Dendritic cell treated with granulocyte-macrophage colony-stimulating factor and Interleukin-4, amounts not matched to agents 40 ng/mL and 50 ng/mL, for 4 days (primary cell): Measurements from ENCODE around the gene OXSR1.

Source experiments
- H3K27ac Mint-ChIP-seq: one replicate; pipeline ENCODE4 v1.8.0; 2022; ENCODE audit warnings: mild to moderate bottlenecking, mixed read lengths
- H3K27me3 Mint-ChIP-seq: one replicate; pipeline ENCODE4 v1.8.0; 2022; ENCODE audit warnings: mild to moderate bottlenecking, mixed read lengths
- H3K36me3 Mint-ChIP-seq: one replicate; pipeline ENCODE4 v1.8.0; 2022; ENCODE audit warnings: low read depth, mixed read lengths
- H3K4me1 Mint-ChIP-seq: one replicate; pipeline ENCODE4 v1.8.0; 2022; ENCODE audit warnings: low read depth, mixed read lengths
- H3K4me3 Mint-ChIP-seq: one replicate; pipeline ENCODE4 v1.8.0; 2022; ENCODE audit warnings: mild to moderate bottlenecking, moderate library complexity, mixed read lengths
- H3K9me3 Mint-ChIP-seq: one replicate; pipeline ENCODE4 v1.8.0; 2022; ENCODE audit warnings: mixed read lengths
- intact Hi-C: fragments of 100-400 bp; cut with micrococcal nuclease; formaldehyde crosslinking; loops from one replicate; pipeline ENCODE4 v1.15.0; 2022

Gene OXSR1

DNA sequence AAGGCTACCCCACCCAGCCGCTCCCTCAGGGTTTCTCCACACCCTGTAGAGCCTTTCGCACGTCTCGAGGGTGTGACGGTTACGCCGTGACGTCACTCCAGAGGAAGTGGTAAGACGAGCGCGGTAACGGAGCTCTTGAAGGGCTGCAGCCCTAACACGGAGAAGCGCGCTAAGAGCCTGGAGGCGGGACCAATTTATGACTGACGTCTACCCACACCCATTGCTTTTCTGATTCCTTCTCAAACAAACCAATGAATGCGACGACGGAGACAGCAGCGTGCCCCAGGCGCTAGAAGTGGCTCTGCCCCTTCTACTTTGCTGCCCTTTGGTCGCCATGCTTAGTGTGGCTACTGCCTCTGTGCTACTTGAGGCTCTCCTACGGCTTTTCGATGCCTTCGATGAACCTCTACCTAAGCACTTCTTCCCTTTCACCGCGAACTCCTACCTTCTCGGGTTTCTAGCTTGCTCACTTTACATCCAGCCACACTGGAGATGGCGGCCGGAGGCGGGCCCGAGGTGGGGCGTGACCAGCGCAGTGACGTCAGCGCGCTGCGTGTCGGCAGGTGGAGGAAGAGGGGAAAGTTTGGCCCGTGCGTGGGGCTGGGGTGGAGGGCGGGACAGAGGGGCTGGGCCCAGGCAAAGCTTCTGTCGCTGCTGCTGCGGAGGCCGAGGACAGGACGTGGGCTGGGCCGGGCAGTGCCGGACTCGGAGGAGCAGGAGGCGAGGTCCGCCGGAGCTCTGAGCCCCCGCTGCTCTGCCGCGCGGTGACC lies at the start of gene OXSR1:
TSS of gene OXSR1 (plus strand) at position 586 of the 770 bp plus-strand sequence. CDS start 340 bp downstream, outside the sequence.
- Mint-ChIP-seq H3K27ac (peak within 1 kb of the TSS; percentile 96), H3K9me3 (no peaks in the 10 kb centered on the region), H3K4me3 (peak within 1 kb of the TSS; percentile 92), H3K4me1 (peaks cover 50% of the 10 kb centered on the region), H3K27me3 (no peaks in the 10 kb centered on the region), H3K36me3 (peaks cover 24% of the 10 kb centered on the region)
- intact Hi-C loops = loop anchor here (1.0 kb wide), 2 partner anchors 13 to 28 kb away; partner anchors contain the start of gene ACAA1

DNA sequence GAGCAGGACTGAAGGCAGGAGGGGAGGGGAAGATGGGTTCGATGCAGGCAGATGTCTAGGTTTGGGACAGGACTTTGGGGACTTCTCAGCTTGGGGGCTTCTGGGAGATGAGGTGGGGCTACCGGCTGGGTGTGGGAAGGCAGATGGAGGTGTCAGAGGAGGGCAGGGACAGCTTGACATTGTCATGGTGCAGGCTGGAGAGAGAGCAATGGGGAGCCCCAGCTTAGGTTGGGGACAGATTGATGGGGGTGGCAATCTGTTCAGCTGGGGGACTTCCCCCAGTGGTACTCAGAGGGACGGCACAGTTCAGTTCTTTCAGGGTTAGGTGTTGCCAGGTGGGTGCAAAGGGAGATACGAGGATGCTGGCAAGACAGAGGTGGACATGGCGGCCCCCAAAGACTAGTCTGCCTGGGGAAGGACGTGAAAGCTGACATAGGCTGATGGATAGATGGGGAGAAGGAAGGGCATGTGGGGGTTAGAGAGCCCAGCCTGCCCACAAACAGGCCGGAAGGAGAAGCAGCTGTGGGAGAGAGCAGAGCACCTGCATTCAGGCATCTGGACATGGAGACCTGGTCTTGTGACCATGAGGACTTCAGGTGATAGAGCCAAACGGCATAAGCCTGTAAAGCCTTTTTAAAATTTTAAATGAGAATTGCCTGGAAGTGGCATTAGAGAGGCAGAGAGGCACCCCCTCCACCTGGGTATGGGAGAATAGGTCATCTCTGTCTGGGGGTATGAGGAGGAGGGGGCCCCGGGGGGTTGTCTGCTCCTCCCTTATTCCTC lies 49.5 kb upstream of the OXSR1 start:
- peaks cover 27% of the 10 kb centered on the region for H3K36me3 Mint-ChIP-seq
- no peaks in the 10 kb centered on the region for H3K9me3 Mint-ChIP-seq
- H3K27ac Mint-ChIP-seq = no peak overlapping the region
- no peak overlapping the region for H3K4me3 Mint-ChIP-seq
- no peaks in the 10 kb centered on the region for H3K27me3 Mint-ChIP-seq
- peaks cover 2% of the 10 kb centered on the region for H3K4me1 Mint-ChIP-seq
- intact Hi-C loops = loop anchor here (5.0 kb wide), 2 partner anchors 111 to 366 kb away; no protein-coding TSS in a partner anchor

DNA sequence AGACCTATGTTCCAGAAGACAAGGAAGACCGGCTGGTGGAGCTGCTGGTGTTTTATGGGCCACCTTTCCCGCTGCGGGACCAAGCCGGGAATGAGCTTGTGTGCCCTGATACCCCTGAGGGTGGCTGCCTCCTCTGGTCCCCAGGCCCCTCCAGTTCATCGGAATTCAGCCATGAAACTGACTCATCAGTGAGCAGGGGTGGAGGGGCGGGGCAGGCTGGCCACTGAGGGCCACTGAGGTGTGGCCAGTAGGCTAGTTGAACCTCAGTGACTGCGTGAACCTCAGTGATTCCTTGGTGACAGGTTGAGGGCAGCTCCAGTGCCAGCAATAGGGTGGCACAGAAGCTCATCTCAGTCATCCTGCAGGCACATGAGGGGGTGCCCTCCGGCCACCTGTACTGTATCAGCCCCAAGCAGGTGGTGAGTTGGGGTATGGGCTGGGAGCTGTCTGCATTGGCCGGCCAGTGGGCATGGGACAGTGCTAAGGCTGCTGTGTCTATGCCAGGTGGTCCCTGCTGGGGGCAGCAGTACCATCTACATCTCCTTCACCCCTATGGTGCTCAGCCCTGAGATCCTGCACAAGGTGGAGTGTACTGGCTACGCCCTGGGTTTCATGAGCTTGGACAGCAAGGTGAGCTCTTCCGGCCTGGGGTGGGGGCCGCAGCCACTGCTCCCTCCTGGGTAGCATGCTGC lies 48.7 kb upstream of the OXSR1 start:
- intact Hi-C loops = loop anchor here (5.0 kb wide), 2 partner anchors 111 to 366 kb away; no protein-coding TSS in a partner anchor
- Mint-ChIP-seq H3K9me3 (no peaks in the 10 kb centered on the region), H3K36me3 (peaks cover 35% of the 10 kb centered on the region), H3K27me3 (no peaks in the 10 kb centered on the region), H3K4me3 (no peak overlapping the region), H3K4me1 (peaks cover 5% of the 10 kb centered on the region), H3K27ac (no peak overlapping the region)

DNA sequence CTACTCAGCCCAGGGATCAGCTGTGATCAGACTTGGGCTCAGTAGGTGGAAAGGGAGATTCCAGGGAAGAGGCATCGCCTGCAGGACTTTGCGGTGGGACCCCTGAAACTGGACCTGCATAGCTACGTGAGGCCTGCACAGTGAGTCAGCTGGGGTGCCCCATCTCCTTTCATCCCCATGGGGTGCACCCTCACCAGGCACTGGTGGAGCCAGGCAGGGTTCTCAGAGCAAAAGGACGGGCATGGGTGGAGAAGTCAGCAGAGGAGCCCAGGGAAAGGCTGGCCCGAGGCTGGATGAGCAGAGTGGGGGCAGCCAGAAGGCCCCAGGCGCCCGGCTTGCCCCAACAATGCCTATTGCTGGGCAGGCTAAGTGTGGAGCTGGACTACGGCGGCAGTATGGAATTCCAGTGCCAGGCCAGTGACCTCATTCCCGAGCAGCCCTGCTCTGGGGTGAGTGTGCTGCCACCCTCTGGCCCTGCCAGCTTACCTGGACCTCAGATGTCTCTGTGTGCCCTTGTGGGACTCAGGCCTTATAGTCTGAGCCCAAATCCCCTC lies 48.1 kb upstream of the OXSR1 start:
- Mint-ChIP-seq H3K27ac (no peak overlapping the region), H3K27me3 (no peaks in the 10 kb centered on the region), H3K36me3 (peaks cover 41% of the 10 kb centered on the region), H3K9me3 (no peaks in the 10 kb centered on the region), H3K4me3 (no peak overlapping the region), H3K4me1 (peaks cover 5% of the 10 kb centered on the region)
- intact Hi-C loops = loop anchor here (5.0 kb wide), 2 partner anchors 110 to 365 kb away; no protein-coding TSS in a partner anchor

DNA sequence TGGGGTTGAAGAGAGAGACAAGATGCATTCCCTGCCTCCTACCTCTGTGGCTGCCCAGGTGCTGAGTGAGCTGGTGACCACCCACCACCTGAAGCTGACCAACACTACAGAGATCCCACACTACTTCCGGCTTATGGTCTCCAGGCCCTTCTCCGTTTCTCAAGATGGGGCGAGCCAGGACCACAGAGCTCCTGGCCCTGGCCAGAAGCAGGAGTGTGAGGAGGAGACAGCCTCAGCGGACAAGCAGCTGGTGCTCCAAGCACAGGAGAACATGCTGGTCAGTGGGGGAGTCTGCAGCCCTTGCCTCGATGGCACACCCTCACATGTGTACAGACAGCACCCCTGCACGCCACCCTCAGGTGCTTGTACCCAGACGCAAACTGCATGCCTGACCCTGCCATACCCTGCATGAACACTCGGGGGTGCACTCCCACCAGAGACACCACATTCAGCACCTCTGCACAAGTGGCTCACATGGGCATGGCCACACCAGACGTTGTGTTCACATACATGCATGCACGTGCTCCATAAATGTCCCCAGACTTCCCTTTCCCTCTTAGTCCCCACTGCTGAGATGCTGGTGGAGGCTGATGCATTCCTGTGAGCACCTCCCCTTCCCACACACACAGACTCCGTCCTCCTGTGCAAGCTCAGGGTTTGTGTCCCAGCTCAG lies 47.5 kb upstream of the OXSR1 start:
- peaks cover 5% of the 10 kb centered on the region for H3K4me1 Mint-ChIP-seq
- intact Hi-C loops = loop anchor here (2.0 to 5.0 kb wide), 3 partner anchors 109 to 364 kb away; no protein-coding TSS in a partner anchor
- no peaks in the 10 kb centered on the region for H3K9me3 Mint-ChIP-seq
- no peak overlapping the region for H3K27ac Mint-ChIP-seq
- H3K27me3 Mint-ChIP-seq = no peaks in the 10 kb centered on the region
- no peak overlapping the region for H3K4me3 Mint-ChIP-seq
- peaks cover 48% of the 10 kb centered on the region for H3K36me3 Mint-ChIP-seq

DNA sequence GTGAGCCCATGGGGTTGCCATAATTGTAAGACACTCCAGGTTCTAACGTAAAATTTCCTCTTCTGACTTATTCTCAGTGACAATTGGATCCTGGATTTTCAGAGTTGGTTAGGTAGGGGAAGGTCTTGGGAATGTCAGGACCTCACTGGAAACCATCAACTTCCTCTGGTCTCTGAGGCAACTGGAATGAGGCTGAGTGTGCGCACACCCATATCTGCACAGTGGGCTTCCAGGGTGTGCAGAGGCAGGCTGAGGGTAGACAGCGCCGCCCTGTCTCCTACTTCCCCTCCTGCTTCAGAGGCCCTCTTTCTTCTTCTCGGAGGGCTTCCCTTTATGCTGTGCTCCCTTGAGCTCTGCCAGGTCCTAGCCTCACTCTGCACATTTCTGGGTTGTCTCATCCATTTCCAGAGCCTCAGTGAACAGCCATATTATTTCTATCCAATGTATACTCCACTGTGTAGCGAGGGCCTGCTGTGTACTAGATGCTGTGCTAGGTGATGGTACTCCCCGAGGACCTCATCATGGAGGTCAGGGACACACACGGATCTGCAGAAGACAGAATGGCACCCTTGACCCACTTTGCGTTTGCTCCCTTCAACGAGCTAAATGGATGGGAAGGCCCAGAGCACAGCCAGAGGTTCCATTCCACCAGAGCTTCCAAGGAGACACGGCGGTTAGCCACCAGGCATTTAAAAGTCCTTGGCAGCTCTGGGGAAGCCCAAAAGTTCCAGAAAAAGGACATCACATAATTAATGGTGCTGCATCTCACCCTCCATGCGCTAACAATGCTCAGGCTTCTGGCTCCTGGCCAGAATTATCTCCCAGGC lies 46.7 kb upstream of the OXSR1 start:
- Mint-ChIP-seq H3K9me3 (no peaks in the 10 kb centered on the region), H3K4me3 (no peak overlapping the region), H3K36me3 (peaks cover 55% of the 10 kb centered on the region), H3K27ac (peak overlapping the region; percentile 35), H3K4me1 (peaks cover 5% of the 10 kb centered on the region), H3K27me3 (no peaks in the 10 kb centered on the region)
- intact Hi-C loops = loop anchor here (2.0 to 5.0 kb wide), 3 partner anchors 109 to 364 kb away; no protein-coding TSS in a partner anchor

DNA sequence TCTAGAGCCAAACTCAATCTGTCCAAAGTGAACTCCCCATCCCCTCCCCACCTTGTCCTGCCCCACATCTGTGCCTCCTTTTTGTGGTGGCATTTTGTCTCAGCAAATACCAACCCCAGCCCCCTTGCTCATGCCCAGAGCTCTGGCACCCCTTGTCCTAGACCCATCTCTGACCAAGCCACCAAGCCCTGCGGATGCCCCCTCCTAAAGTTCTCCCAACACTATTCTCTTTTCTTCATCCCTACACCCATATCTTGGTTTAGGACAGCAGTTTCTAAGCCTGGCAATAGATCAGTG lies 46.1 kb upstream of the OXSR1 start:
- Mint-ChIP-seq H3K36me3 (peaks cover 61% of the 10 kb centered on the region), H3K9me3 (no peaks in the 10 kb centered on the region), H3K27me3 (no peaks in the 10 kb centered on the region), H3K4me1 (peaks cover 5% of the 10 kb centered on the region), H3K27ac (no peak overlapping the region), H3K4me3 (no peak overlapping the region)
- intact Hi-C loops = loop anchor here (2.0 to 5.0 kb wide), 3 partner anchors 108 to 363 kb away; no protein-coding TSS in a partner anchor

DNA sequence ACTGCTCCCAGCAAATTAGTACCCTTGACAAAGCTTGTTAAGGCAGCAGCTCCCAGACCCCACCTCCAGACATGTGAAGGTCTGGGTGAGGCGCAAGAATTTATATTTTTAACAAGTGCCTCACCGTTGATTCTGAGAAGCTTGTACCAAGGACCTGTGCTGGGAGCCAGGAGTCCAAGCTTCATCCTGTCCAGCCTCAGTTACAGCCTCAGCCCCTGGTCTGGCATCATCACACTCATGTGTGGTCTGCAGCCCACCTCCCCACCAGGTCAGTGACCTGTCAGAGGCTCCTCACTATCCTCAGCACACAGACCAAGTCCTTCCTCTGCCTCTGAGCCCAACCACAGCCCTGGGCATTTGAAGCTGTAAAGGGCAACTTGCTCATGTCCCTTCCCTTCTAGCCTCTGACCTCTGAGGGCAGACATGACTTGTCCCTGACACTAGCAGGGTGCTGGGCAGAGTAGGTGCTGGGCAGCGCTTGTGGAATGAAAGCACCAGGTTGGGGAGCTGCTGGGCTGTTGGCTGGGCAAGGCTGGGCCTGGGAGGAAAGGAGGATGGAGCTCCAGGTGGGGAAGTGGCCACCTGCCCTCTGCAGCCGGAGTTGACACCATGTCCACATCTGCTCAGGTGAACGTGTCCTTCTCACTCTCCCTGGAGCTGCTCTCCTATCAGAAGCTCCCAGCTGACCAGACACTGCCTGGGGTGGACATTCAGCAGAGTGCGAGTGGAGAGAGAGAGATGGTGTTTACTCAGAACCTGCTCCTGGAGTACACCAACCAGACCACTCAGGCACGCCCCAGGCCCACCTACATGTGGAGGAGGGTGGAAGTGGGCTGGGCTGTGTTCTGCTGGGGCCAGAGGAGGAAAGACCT lies 45.3 kb upstream of the OXSR1 start:
- Mint-ChIP-seq H3K9me3 (no peaks in the 10 kb centered on the region), H3K4me1 (peaks cover 5% of the 10 kb centered on the region), H3K4me3 (no peak overlapping the region), H3K27ac (peak overlapping the region; percentile 35), H3K36me3 (peaks cover 70% of the 10 kb centered on the region), H3K27me3 (no peaks in the 10 kb centered on the region)
- intact Hi-C loops = loop anchor here (2.0 to 5.0 kb wide), 3 partner anchors 107 to 362 kb away; no protein-coding TSS in a partner anchor

DNA sequence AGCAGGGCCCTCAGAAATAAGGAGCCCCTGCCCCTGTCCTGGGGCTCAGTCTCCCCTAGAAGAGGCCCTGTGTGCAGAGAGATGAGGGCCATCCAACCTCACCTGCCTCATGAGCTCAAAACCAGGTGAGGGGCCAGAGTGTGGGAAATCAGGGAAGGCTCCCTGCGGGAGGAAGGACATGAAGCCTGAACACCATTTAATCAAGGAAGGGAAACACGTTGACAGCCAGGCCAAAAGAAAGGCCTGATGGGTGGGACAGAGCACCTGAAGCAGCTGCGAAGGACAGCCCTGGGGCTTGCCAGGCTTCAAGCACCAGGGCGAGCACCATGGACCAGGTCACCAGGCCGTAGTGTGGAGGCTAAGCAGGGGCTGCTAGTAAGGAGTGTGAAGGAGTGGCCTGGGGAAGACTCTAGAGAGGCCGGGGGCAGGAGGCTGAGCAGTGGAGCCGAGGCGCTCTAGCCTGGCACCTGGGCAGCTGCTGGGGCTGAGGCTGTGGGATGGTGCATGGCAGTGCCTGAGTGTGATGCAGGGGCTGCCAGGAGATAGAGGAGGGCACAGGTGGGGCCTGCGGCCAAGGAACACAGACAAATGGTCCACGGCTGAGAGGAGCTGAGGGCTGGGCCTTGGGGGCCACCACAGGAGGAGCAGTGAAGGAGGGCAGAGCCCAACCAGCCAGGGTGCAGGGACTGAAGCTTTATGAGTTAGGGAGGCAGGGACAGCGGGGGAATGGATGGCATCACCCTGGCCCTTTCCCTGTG lies 44.5 kb upstream of the OXSR1 start:
- H3K27ac Mint-ChIP-seq = peak overlapping the region; percentile 35
- H3K36me3 Mint-ChIP-seq = peaks cover 78% of the 10 kb centered on the region
- intact Hi-C loops = no loop called here
- peaks cover 5% of the 10 kb centered on the region for H3K4me1 Mint-ChIP-seq
- no peaks in the 10 kb centered on the region for H3K27me3 Mint-ChIP-seq
- H3K9me3 Mint-ChIP-seq = no peaks in the 10 kb centered on the region
- no peak overlapping the region for H3K4me3 Mint-ChIP-seq

DNA sequence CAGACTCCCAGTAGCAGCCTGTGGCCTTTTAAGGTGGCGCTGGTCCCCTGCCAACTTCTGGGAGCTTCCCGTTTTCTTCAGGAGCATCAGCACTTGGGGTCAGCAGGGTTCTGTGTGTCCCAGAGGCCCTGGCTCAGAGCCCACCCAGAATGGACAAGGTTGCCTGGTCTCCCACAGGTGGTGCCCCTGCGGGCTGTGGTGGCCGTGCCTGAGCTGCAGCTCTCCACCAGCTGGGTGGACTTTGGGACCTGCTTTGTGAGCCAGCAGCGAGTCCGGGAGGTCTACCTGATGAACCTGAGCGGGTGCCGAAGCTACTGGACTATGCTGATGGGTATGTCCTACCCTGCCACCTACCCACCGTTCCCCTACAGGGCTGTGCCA lies 43.9 kb upstream of the OXSR1 start:
- Mint-ChIP-seq H3K27me3 (no peaks in the 10 kb centered on the region), H3K4me3 (no peak overlapping the region), H3K9me3 (no peaks in the 10 kb centered on the region), H3K27ac (no peak overlapping the region), H3K4me1 (peaks cover 5% of the 10 kb centered on the region), H3K36me3 (peaks cover 83% of the 10 kb centered on the region)
- intact Hi-C loops = no loop called here

DNA sequence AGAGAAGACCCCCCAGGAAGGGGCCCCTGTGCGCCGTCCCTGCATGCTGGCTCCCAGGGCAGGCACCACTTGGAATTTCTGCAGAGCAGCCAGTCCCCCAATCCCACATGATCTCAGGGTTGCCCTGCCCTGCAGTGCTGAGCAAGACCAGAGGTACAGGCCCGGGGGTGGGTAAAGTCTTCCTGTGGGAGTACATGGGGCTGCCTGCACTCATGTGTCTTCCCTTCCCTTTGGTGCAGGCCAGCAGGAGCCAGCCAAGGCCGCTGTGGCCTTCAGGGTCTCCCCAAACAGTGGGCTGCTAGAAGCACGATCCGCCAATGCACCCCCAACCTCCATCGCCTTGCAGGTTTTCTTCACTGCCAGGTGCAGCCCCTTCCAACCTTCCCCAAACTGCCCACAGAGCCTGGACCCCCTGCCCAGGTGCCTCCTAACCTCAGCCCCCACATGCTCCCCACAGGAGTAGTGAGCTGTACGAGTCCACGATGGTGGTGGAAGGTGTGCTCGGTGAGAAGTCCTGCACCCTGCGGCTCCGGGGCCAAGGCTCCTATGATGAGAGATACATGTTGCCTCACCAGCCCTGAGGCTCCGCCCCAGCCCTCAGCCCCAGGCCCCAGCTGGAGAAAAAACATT lies 43.4 kb upstream of the OXSR1 start:
- intact Hi-C loops = no loop called here
- no peak overlapping the region for H3K4me3 Mint-ChIP-seq
- H3K27me3 Mint-ChIP-seq = no peaks in the 10 kb centered on the region
- H3K36me3 Mint-ChIP-seq = peaks cover 88% of the 10 kb centered on the region
- H3K27ac Mint-ChIP-seq = no peak overlapping the region
- H3K4me1 Mint-ChIP-seq = peaks cover 5% of the 10 kb centered on the region
- H3K9me3 Mint-ChIP-seq = no peaks in the 10 kb centered on the region
